GM21619 (cell line): ENCODE results near the gene NKD1.

Experiments used
- ATAC-seq: cut with Tn5 transposase; IDR thresholded peaks from one replicate; pipeline ENCODE4 v1.9.1; 2021; ENCODE audit not compliant: unreplicated experiment

NKD1 gene

DNA sequence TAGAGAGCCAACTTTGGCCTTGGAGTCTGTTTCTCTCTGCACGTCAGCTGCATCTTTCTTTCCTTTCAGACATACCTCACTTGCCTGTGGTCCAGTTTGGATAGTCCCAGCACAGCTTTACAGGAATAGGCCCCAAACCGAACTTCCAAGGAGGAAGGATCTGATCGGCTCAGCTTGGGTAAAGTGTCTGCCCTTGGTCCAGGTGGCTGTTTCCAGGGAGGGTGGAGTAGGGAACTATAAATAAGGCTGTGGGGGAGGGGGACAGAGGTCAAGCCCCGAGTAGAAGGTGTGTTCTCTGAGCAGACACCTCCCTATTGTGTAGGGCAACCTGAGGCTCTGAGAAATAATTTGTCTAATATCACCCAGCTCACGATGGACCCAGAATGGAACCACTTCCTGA, 29.2 kb upstream of the NKD1 start:
- ATAC-seq = no peak

- no peak for ATAC-seq
These were observed 28.6 kb upstream of the NKD1 start for GRCh38 chr16:50519602-50520001.

DNA sequence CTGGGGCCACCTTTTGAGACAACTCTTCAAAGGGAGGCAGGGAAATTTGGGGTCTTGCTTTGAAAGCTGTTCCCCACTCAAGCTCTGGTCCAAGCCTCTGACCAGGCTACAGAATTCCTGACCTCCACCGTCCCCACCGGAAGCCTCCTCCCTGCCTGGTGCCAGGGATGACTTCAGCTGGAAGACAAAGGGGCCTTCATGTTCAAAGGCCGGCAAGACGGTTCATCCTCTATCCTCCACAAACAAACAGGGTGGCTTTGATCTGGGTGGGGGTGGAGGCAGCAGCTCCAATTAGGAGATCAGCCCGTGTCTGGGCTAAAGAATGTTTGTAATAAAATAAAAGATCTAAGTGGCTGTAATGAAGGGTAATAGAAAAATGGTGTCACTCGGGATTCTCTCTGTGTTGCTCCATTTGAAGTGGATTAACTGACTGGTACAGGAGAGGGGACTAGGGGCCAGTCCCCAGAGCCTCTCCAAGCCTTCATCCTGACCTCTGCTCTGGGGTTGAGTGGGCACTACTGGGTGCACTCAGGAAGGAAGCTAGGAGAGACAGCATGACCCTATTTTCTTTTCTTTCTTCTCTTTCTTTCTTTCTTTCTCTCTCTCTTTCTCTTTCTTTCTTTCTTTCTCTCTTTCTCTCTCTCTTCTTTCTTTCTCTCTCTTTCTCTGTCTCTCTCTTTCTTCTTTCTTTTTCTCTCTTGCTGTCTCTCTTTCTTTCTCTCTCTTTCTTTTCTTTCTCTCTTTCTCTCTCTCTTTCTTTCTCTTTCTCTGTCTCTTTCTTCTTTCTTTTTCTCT, 27.5 kb upstream of the NKD1 start:
- ATAC-seq = no peak

GRCh38 chr16:50521246-50521900, 26.8 kb upstream of the NKD1 start:
- no peak for ATAC-seq

- no peak for ATAC-seq
These were observed 25.9 kb upstream of the NKD1 start for GRCh38 chr16:50522324-50522723.

DNA sequence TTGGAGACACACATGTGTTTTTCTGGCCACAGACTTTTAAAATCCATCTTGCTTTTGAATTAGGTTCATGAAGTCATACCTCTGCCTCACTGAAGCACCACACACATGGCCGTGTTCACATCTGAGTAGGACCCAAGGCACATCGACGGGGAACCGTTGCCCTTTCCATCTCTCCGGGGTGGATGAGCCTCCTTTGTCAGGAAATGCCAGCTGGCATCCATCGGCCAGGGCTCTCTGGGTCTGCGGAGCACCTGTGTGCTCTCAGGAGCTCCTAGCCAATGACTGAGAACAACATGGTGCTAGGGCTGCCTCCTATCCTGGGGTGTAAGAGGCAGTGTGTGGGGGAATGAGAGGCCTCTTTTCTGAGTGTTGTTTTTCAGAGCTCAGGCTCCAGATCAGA, 24.5 kb upstream of the NKD1 start:
- no peak for ATAC-seq

- ATAC-seq = no peak
These were observed 22.9 kb upstream of the NKD1 start for GRCh38 chr16:50525262-50525661.

- no peak for ATAC-seq
These were observed 22.5 kb upstream of the NKD1 start for GRCh38 chr16:50525716-50526115.

DNA sequence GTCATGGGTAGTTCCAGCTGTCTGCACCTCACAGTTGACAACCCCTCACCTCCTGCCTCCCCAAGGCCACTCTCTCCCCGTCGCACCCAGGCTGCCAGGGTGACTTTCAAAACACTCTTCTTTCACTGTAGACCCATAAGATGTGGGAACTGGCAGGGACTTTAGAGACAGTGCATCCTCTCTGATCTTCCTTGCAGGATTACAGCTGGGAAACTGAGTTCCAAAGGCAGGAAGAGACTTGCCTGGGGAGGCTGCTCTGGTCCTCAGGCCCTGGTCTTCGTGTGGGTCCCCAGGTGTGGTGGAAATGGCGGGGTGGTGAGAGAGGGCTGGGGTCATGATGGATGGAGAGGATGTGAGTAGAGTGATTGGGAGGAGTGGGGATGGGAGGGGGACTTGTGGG, 21.9 kb upstream of the NKD1 start:
- ATAC-seq = no peak

DNA sequence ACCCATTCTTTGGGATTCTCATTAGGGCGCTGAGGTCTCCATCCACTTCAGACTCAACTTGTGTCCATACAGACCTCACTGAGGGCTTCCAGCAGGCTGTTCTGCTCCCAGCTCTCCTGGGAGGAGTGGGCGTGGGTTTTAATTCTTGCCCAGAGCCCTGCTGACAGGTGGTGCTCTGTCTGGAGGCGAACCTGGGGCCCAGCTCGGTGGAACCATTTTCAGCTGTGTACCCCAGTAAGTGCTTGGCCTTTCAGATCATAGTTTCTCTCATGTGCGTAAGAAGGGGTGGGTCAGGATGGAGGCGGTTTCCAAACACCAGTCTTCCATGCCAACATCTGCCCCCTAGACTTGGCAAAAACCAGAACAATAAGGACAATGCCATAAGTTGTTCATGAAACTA, 21.4 kb upstream of the NKD1 start:
- ATAC-seq = no peak

DNA sequence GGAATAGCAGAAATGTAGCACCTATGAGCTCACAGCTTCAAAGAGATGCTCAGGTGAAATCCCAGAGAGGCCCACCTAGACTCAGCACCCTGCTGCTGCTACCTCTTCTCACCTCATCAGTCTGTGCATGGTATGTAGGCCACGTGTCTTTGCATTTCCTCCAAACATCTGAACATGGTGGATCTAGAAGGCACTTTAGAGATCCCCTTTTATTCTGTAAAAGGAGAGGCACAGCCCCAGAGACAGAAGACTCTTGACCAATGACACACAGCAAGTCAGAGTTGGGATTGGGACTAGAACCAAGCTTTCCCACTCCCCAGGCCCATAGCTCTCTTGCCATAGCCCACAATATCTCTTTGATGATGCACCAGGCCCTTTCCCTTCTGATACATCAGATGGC, 19.4 kb upstream of the NKD1 start:
- ATAC-seq = no peak

DNA sequence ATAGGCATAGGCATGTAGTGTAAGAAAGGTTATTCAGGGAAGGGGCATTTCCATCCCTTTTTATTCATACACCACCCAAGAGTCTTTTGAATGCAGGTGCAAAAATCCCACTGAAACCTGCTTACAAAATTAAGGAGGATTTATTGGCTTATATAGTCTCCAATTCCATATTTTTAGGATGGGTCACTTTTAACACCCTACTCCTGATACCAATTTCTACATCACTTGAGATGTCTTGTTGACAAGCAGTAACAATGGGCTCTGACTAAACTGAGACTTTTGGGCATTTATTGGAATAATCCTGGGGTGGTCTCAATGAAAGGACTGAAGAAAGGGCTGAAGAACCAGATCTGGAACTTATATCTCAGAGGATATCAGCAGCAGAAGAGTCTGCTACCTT, 18.9 kb upstream of the NKD1 start:
- no peak for ATAC-seq

DNA sequence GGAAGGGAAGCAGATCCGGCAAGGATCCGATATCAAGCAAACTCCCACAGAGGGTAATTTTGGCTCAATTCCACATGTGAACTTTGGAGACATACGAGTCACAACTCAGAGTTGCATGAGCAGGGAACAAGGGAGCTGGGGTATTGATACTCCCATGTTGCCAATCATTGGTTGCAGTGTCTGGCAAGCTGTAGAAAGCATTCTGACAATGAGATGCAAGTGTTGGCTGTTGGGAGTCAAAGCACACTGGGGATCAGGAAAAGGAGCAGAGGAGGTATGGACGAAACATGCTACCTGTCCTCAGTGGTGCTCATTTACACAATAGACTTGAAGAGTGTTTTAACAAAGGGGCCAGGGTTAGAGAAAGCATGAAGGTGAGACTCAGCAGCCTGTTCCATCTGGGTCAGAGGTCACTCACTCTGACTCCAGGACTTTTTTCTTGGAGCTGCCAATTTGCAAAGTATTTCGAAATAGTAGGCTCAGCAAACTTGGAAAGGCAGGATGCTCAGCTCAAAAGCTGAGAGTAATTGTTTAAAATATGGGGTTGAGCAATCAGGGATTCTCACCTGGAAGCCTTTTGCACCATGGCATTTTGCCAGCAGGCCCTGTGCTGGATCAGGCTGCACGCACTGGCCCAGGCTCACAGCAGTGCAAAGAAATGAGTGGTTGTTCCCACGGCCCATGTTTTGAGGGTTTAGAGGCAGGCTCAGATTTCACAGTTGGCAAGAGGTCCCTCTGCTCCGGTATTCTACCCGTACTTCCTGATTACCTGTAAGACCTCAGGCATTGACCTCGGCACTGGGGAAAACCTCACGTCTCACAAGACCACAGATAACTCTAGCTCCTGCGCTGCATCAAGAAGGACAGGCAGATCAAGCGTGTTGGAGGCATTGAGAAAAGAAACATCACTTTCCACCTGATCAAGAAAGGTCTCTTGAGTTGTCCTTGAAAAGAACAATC, 17.6 kb upstream of the NKD1 start:
- ATAC-seq = no peak

DNA sequence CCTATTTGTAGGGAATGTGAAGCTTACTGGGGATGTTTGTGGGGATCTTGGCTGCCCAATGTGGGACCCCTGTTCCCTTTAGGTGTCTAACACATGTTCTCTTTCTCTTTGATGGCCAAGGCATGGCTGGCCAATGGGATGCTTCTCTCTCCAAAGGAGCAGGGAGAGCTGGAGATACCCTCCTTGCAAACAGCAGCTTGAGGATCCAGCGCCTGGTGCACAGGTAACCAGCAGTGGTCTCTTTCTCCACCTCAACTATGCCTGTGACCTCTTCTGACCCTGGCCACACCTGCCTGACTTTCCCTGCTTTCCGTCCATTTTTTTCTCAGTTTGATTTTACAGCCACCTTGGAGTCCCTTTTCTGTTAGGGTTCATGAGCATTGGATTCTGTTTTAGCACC, 16.8 kb upstream of the NKD1 start:
- no peak for ATAC-seq

- ATAC-seq = no peak
These were observed 16.3 kb upstream of the NKD1 start for GRCh38 chr16:50531901-50532300.

DNA sequence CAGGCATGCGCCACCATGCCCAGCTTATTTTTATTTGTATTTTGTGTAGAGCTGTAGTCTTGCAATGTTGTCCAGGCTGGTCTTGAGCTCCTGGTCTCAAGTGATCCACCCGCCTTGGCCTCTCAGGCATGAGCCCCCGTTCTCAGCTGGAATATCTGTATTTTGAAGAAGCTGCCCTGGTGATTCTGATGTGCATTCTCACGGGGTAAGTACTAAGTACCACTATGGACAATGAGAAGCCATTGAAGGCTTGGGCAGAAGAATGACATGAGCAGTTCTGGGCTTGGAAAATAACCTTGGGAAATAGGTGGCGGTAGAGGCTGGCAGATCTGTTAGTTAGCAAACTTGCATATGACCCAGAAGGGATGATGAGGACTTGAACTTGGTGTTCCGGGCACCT, 15.6 kb upstream of the NKD1 start:
- no peak for ATAC-seq

DNA sequence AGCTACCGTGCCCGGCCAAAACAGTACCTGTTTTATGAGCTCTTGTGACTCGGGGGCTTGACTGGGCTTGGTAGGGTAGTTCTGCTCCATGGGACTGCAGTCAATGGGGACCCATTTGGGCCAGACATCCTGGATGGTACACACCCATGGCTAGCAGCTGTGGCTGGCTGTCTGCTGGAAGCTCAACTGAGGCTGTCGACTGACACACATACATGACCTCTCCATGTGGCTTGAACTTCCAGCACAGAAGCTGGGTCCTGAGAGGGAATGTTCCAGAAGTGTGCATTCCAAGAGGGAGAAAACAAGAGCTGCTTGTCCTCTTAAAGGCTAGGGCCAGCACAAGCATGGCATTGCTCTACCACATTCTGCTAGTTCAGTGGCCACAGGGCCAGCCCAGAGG, 14.9 kb upstream of the NKD1 start:
- no peak for ATAC-seq

GRCh38 chr16:50534091-50534490, 14.1 kb upstream of the NKD1 start:
- no peak for ATAC-seq

GRCh38 chr16:50534556-50534955, 13.6 kb upstream of the NKD1 start:
- no peak for ATAC-seq

DNA sequence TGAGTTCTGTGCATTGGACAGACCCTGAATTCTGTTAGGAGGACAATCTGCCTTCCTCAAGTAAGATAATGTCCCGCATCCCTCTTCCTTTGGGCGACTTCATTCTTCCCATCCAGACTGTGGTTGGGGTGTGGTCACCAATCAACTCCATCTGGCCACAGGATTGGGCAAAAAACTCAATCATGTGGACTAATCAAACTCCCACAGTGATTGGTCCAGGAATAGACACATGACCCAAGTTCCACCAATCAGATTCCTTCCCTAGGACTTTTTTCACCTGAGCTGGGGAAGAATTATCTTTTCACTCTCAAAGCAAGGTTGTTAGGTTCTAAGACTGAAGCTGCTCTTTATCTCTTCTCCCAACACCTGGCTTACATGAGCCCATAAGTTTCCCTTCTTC, 13.2 kb upstream of the NKD1 start:
- ATAC-seq = no peak

DNA sequence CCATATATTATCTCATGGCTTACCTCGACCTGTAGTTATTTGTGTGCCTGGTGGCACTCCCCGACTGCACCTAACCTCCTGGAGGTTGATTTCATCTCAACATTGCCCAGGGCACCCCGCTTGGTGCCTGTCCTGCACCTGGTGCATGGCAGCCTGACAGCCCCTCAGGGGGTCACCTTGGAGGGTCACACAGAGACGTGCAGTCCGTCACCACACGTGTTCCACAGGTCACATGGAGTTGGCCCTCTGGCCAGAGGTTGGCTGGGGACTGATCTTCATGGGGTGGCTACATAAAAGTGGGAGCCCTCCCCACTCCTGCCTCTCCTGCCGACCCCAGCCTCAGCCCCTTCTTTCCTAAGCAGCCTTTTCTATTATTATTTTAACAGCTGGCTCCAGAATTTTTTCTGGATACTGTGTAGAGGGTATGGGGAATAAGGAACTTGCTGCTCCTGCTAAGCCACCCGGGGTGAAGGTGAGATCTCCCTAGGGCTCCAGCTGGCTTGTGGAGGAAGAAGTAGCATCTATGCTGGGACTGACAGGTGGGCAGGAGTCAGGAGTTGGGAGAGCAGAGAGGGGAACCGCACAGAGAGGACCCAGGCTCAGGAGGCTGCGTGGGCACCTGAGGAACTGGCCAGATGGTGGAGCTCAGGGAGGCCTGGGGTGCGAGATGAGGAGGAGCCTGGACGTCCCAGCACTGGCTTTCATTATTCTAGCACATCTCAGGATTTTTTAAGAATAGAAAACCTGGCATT, 12.5 kb upstream of the NKD1 start:
- no peak for ATAC-seq
